ENCODE data around the gene TRERF1.
A peak's percentile ranks its signal among the peaks of the same experiment; 100 is the strongest.

Gene TRERF1

GRCh38 chr6:42394881-42395620 lies 56.7 kb downstream of the TRERF1 start:
- no peak overlapping the region for H3K4me3 Mint-ChIP-seq
- TF ChIP-seq CTCF (IDR thresholded peaks at IDR 0.05; ENCODE audit: unreplicated experiment in 3 of 3), result no peak
- H3K9me3 Mint-ChIP-seq, result no peaks in the 10 kb centered on the region
- H3K27ac Mint-ChIP-seq, result peak overlapping the region in 2 of 3 experiments; percentile 31 to 61
- no peaks in the 10 kb centered on the region for H3K36me3 Mint-ChIP-seq (ENCODE audit: low read depth)
- peaks cover 43% of the 10 kb centered on the region for H3K4me1 Mint-ChIP-seq
- H3K27me3 Mint-ChIP-seq (ENCODE audit: low read depth), result no peaks in the 10 kb centered on the region

- Mint-ChIP-seq H3K4me3 (no peak overlapping the region), H3K9me3 (no peaks in the 10 kb centered on the region), H3K4me1 (peaks cover 36% of the 10 kb centered on the region), H3K27me3 (ENCODE audit: low read depth) (no peaks in the 10 kb centered on the region), H3K27ac (peak overlapping the region in 2 of 3 experiments; percentile 31 to 67), H3K36me3 (ENCODE audit: low read depth) (no peaks in the 10 kb centered on the region)
- no peak for TF ChIP-seq CTCF (IDR thresholded peaks at IDR 0.05; ENCODE audit: unreplicated experiment in 3 of 3)
Measured at GRCh38 chr6:42394151-42394550, 57.6 kb downstream of the TRERF1 start.

- Mint-ChIP-seq H3K36me3 (ENCODE audit: low read depth) (no peaks in the 10 kb centered on the region), H3K27ac (peak overlapping the region; percentile 13 to 31 (median 30)), H3K4me3 (no peak overlapping the region), H3K27me3 (ENCODE audit: low read depth) (no peaks in the 10 kb centered on the region), H3K4me1 (peaks cover 30% of the 10 kb centered on the region), H3K9me3 (no peaks in the 10 kb centered on the region)
- TF ChIP-seq CTCF (IDR thresholded peaks at IDR 0.05; ENCODE audit: unreplicated experiment in 3 of 3), result no peak
Measured at GRCh38 chr6:42393339-42393738, 58.4 kb downstream of the TRERF1 start.

GRCh38 chr6:42392833-42393232 lies 58.9 kb downstream of the TRERF1 start:
- Mint-ChIP-seq H3K27me3 (ENCODE audit: low read depth) (no peaks in the 10 kb centered on the region), H3K4me1 (peaks cover 30% of the 10 kb centered on the region), H3K36me3 (ENCODE audit: low read depth) (no peaks in the 10 kb centered on the region), H3K4me3 (no peak overlapping the region), H3K9me3 (no peaks in the 10 kb centered on the region), H3K27ac (peak overlapping the region in 1 of 3 experiments; percentile 30)
- TF ChIP-seq CTCF (IDR thresholded peaks at IDR 0.05; ENCODE audit: unreplicated experiment in 3 of 3), result no peak

- H3K4me1 Mint-ChIP-seq, result peaks cover 30% of the 10 kb centered on the region
- H3K36me3 Mint-ChIP-seq (ENCODE audit: low read depth), result no peaks in the 10 kb centered on the region
- H3K27ac Mint-ChIP-seq, result no peak overlapping the region
- no peaks in the 10 kb centered on the region for H3K27me3 Mint-ChIP-seq (ENCODE audit: low read depth)
- no peak for TF ChIP-seq CTCF (IDR thresholded peaks at IDR 0.05; ENCODE audit: unreplicated experiment in 3 of 3)
- H3K4me3 Mint-ChIP-seq, result no peak overlapping the region
- no peaks in the 10 kb centered on the region for H3K9me3 Mint-ChIP-seq
Measured at GRCh38 chr6:42391441-42391840, 60.3 kb downstream of the TRERF1 start.

Measured in nephron (organoid).